ES-I3 (cell line): ENCODE measurements around the gene GPT2.

Experiments used
- H3K36me3 ChIP-seq: 2 replicates; pipeline ENCODE4 v1.6.1; 2013; ENCODE audit warnings: mild to moderate bottlenecking, low read length, control low read depth, moderate library complexity; ENCODE audit not compliant: insufficient read depth
- H3K4me1 ChIP-seq: 2 replicates; pipeline ENCODE4 v1.6.1; 2013; ENCODE audit warnings: mild to moderate bottlenecking, control low read depth, low read length; ENCODE audit not compliant: insufficient read depth
- H3K9ac ChIP-seq: 2 replicates; pipeline ENCODE4 v1.6.1; 2013; ENCODE audit warnings: low read depth, mild to moderate bottlenecking, low read length, moderate library complexity
- H3K9me3 ChIP-seq: 2 replicates; pipeline ENCODE4 v1.6.1; 2013; ENCODE audit warnings: mild to moderate bottlenecking, low read length, moderate library complexity; ENCODE audit not compliant: control insufficient read depth, insufficient read depth

The GPT2 gene

DNA sequence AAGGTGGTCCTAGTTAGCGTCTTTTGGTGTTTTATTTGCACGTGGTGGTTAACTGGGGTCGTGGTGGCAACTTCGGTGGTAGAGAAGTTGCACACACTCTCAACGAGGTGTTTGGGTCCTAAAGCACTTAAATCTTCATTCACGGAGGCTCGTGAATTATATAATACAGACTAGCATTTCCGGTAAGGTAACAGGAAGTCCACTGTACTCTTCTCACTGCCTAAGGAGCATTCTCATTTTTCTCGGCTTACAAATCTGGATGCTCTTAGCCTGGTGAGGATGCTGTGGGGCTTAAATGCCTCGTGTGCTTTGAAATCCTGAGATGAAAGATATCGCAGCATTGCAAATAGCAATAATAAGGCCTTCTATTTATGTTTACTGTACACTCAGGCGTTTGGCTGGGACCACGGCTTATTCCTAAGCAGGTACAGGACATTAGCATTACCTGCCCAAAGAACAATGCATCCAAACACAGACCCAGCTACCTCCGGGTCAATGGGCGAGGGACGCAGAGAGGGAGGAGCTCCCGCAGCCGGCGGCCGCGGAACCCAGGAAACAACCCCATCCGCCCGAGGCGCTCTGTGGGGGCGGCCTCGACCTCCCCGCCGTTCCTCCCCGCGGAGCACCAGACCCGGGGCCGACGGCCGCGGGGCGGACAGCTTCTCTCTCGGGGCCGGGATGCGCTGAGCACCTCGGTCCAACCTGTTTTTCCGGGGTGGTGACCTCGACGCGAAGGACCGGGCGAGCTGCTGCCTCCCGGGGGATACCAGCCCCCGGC, 88.5 kb downstream of the GPT2 start:
- Histone ChIP-seq H3K4me1 (peaks cover 9% of the 10 kb centered on the region), H3K36me3 (peaks cover 24% of the 10 kb centered on the region), H3K9me3 (no peaks in the 10 kb centered on the region), H3K9ac (peak overlapping the region; percentile 62)

DNA sequence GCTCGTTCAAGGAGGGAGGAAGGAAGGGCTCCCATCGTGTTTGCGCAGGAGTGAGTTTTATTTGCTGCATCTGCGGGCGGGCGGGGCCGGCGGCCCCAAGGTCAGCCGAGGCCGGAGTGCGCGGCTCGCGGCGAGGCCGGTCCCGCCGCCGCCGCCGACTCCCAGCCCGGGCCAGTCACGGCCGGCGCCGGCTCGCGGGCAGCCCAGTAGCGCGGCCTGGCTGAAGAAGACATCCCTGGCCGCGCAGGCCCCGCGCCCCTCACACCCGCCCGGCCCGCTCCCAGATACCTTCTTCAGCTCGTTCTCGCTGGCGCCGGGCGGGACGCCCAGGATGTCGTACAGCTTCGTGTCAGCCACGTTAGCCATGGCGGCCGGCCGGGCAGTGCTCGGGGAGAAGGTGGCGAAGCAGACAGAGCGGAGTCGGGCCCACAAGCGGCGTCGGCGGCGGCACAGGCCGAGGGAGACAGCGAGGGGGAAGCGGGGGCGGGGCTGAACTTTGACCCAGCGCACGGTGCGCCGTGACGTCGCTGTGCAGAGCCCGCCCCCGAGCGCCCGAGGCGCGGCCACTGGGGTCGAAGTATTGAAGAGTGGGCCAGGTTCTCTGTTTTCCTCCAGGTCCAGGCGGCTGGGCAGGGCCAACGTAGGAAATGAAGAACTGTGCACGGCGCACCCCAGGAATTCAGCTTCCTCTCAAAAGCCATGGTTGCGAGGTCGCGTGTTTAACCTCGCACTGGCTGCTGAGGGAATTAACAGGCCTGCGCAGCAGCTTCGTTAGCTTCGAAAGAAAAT, 89.2 kb downstream of the GPT2 start, which contains the start of gene DNAJA2:
Gene DNAJA2 (minus strand): TSS at position 468 of the 789 bp plus-strand sequence. CDS start 102 bp downstream, at position 366.
- H3K4me1 ChIP-seq: peaks cover 9% of the 10 kb centered on the region
- no peaks in the 10 kb centered on the region for H3K9me3 ChIP-seq
- peaks cover 16% of the 10 kb centered on the region for H3K36me3 ChIP-seq
- peak within 1 kb of the TSS; percentile 62 for H3K9ac ChIP-seq

DNA sequence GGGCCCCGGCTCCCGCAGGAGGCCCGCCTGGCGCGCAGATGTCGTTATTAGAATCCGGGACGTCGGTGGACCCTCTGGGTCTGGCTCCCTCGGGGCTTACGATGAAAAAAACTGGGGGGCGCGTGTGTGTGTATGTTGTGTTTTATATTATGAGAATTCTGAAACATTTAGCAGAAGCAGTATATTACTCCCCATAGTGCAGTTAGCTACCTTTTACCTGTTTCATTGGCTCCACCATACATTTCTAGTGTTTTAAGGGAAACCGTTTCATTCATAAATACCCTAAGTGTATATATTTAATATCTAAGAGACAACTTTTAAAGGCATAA, 89.8 kb downstream of the GPT2 start:
- Histone ChIP-seq H3K4me1 (peaks cover 9% of the 10 kb centered on the region), H3K36me3 (peaks cover 10% of the 10 kb centered on the region), H3K9me3 (no peaks in the 10 kb centered on the region), H3K9ac (peak overlapping the region; percentile 62)

GRCh38 chr16:46974352-46974751, 90.2 kb downstream of the GPT2 start:
- peak overlapping the region; percentile 62 for H3K9ac ChIP-seq
- H3K4me1 ChIP-seq: peaks cover 9% of the 10 kb centered on the region
- H3K36me3 ChIP-seq: peaks cover 6% of the 10 kb centered on the region
- no peaks in the 10 kb centered on the region for H3K9me3 ChIP-seq

GRCh38 chr16:46975165-46975564, 91.0 kb downstream of the GPT2 start:
- Histone ChIP-seq H3K4me1 (peaks cover 9% of the 10 kb centered on the region), H3K9me3 (no peaks in the 10 kb centered on the region), H3K9ac (no peak overlapping the region), H3K36me3 (peaks cover 2% of the 10 kb centered on the region; the same call in 1 of the 2 replicates)

DNA sequence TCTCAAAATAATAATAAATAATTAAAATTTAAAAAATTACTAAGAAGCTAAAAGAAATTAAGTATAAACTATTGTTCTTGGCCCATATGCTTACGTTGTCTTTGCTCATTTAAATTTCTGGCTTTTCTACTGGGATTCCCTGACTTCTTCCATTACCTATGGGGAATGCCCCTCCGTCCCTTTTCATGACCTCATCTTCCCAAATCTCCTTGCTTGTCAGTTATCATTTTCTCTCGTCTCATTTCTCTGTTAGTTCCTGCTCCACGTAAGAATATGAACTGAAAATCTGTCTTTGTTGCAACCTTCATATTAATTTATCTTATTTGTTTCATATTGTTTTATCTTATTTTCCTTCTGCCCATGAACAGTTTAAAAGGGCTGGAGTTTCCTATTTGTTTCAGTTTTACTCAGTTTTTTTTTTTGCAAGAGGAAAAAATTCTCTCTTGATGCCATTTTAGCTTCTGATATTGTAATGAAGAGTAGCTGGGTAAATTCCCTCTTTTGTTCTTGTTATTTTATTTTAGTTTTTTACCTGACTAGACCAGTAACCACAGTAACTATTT, 91.8 kb downstream of the GPT2 start:
- Histone ChIP-seq H3K9ac (no peak overlapping the region), H3K4me1 (peaks cover 9% of the 10 kb centered on the region), H3K9me3 (no peaks in the 10 kb centered on the region), H3K36me3 (no peaks in the 10 kb centered on the region)

DNA sequence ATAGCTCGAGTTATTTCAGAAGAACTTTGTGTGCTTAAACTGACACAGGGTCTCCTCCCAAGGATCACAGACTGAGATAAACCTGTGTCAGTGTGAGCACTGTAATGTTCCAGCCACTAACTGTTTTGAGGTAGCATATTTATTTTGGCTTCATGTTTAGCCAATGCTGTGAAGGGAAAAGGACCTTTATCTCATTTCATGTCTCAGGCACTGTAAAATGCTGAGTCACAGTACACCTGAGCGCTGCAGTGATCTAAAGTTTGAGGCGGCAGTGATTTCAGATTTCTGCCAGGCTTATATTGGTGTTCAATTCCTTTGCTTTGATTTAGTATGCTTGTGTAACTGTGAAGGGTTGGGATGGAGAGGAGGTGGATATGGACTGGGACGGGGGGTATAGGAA, 92.4 kb downstream of the GPT2 start:
- H3K9ac ChIP-seq: no peak overlapping the region
- H3K36me3 ChIP-seq: no peaks in the 10 kb centered on the region
- H3K9me3 ChIP-seq: no peaks in the 10 kb centered on the region
- peaks cover 8% of the 10 kb centered on the region for H3K4me1 ChIP-seq
